OCI-LY1 (cell line): ENCODE results near the gene PRM1.

Source experiments
- H2AFZ ChIP-seq: fragments of 200-600 bp; sonication (generic), shearing (Covaris generic); 2 replicates; pipeline ENCODE4 v1.6.0; 2014; ENCODE audit warnings: antibody characterized with exemption, mild to moderate bottlenecking, low read length
- H3F3A ChIP-seq: fragments of 200-600 bp; sonication (generic), shearing (Covaris generic); 2 replicates; pipeline ENCODE4 v1.6.0; 2014; ENCODE audit warnings: mild to moderate bottlenecking, antibody characterized with exemption, low read length, moderate library complexity; ENCODE audit not compliant: insufficient read depth
- H3K27ac ChIP-seq: fragments of 200-600 bp; sonication (generic); 2 replicates; pipeline ENCODE4 v1.5.1; 2014; ENCODE audit warnings: low read length, mixed run types, mild to moderate bottlenecking, low read depth; ENCODE audit not compliant: poor library complexity, severe bottlenecking
- H3K27me3 ChIP-seq: fragments of 200-600 bp; sonication (generic); 2 replicates; pipeline ENCODE4 v1.6.0; 2014; ENCODE audit warnings: antibody characterized with exemption, mild to moderate bottlenecking, low read length, moderate library complexity; ENCODE audit not compliant: insufficient read depth
- H3K36me3 ChIP-seq: fragments of 200-600 bp; sonication (generic); 2 replicates; pipeline ENCODE4 v1.6.1; 2014; ENCODE audit warnings: mild to moderate bottlenecking, antibody characterized with exemption, low read length, moderate library complexity, mixed read lengths; ENCODE audit not compliant: insufficient read depth
- H3K4me1 ChIP-seq: fragments of 200-600 bp; sonication (generic); 2 replicates; pipeline ENCODE4 v1.5.1; 2014; ENCODE audit warnings: mild to moderate bottlenecking, low read length, moderate library complexity; ENCODE audit not compliant: insufficient read depth, severe bottlenecking
- H3K4me2 ChIP-seq: fragments of 200-600 bp; sonication (generic), shearing (Covaris generic); 2 replicates; pipeline ENCODE4 v1.6.1; 2014; ENCODE audit warnings: low read length
- H3K4me3 ChIP-seq: fragments of 200-600 bp; sonication (generic); 2 replicates; pipeline ENCODE4 v1.5.1; 2014; ENCODE audit warnings: low read length, low read depth, mild to moderate bottlenecking, mixed read lengths; ENCODE audit not compliant: poor library complexity, severe bottlenecking
- H3K79me2 ChIP-seq: fragments of 200-600 bp; shearing (Covaris generic); 2 replicates; pipeline ENCODE4 v1.6.1; 2016; ENCODE audit warnings: mixed run types, low read length, mixed read lengths; ENCODE audit not compliant: insufficient read depth
- H3K9ac ChIP-seq: fragments of 200-600 bp; sonication (generic), shearing (Covaris generic); 2 replicates; pipeline ENCODE4 v1.6.1; 2014; ENCODE audit warnings: mild to moderate bottlenecking, low read length, mixed read lengths
- H3K9me2 ChIP-seq: fragments of 200-600 bp; sonication (generic), shearing (Covaris generic); 2 replicates; pipeline ENCODE4 v1.6.1; 2014; ENCODE audit warnings: low read depth, mild to moderate bottlenecking, low read length, mixed read lengths
- H3K9me3 ChIP-seq: fragments of 200-600 bp; shearing (Covaris generic); 2 replicates; pipeline ENCODE4 v1.6.1; 2014; ENCODE audit warnings: low read length, mixed read lengths
- H4K20me1 ChIP-seq: fragments of 200-600 bp; sonication (generic), shearing (Covaris generic); 2 replicates; pipeline ENCODE4 v1.6.0; 2016; ENCODE audit warnings: mild to moderate bottlenecking, low read length; ENCODE audit not compliant: insufficient read depth
- CTCF ChIP-seq: fragments of 200-600 bp; sonication (generic), shearing (Covaris generic); IDR thresholded peaks from 2 replicates; pipeline ENCODE4 v1.5.1; 2017; ENCODE audit warnings: mild to moderate bottlenecking, antibody characterized with exemption, low read length, moderate library complexity, mixed read lengths
- EZH2 ChIP-seq: fragments of 200-600 bp; sonication (generic), shearing (Covaris generic); IDR thresholded peaks from 2 replicates; pipeline ENCODE4 v1.8.0; 2017; ENCODE audit warnings: borderline replicate concordance, mixed run types, mild to moderate bottlenecking, antibody characterized with exemption, low read length, moderate library complexity, mixed read lengths

The PRM1 gene

DNA sequence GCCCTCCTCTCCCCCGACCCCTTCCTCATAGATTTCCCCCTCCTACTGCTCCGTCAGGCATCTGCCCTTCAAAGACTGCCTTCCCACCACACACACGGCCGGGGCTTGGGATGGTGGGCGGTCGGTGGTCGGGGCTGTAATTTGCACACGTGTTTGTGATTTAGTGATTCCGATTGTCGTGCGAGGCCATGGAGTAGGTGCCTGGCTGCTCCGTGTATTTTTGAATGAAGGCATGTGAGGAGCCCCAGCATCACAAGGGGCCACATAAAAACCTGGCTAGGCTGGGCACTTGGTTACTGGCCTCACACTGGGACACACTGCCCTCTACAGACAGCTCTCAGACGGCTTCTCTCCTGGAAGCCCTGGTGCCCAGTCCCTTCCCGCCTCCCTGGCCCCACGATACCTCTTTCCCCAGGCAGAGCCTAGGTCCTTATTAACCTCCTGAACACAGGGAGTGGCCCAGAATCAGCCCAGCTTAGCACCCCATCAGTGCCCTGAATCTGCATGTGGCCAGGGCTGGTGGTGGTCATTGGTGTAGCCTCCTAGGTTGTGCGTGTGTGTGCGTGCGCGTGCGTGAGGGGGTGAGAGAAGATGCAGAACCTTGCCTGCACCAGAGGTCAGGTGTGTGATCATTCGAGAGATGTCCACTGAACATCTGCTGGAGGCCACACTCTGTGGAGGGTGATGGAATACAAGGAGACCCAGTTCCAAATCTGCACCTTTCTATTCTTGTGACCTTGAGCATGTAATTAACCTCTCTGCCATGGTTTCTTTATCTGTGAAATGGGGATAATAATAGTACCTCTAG lies 23.8 kb downstream of the PRM1 start:
- H3K4me2 ChIP-seq: peak overlapping the region; percentile 79
- H3K4me1 ChIP-seq: peaks cover 52% of the 10 kb centered on the region
- peak overlapping the region; percentile 73 for H3K9ac ChIP-seq
- no peaks in the 10 kb centered on the region for H3K9me3 ChIP-seq
- H4K20me1 ChIP-seq: no peaks in the 10 kb centered on the region
- H3K27ac ChIP-seq: no peak overlapping the region
- H2AFZ ChIP-seq: no peak overlapping the region
- H3K4me3 ChIP-seq: peak overlapping the region; percentile 87
- H3K9me2 ChIP-seq: no peaks in the 10 kb centered on the region
- no peaks in the 10 kb centered on the region for H3K27me3 ChIP-seq
- H3K79me2 ChIP-seq: no peaks in the 10 kb centered on the region
- peaks cover 23% of the 10 kb centered on the region for H3K36me3 ChIP-seq
- peak; percentile 72 for TF ChIP-seq CTCF
- TF ChIP-seq EZH2: no peak
- H3F3A ChIP-seq: no peaks in the 10 kb centered on the region

- Histone ChIP-seq H3K9me2 (no peaks in the 10 kb centered on the region), H3K79me2 (no peaks in the 10 kb centered on the region), H3K4me2 (peak overlapping the region; percentile 79), H3K27me3 (no peaks in the 10 kb centered on the region), H4K20me1 (no peaks in the 10 kb centered on the region), H3K9me3 (no peaks in the 10 kb centered on the region), H3F3A (no peaks in the 10 kb centered on the region), H2AFZ (no peak overlapping the region), H3K4me3 (peak overlapping the region; percentile 87), H3K36me3 (peaks cover 29% of the 10 kb centered on the region), H3K9ac (peak overlapping the region; percentile 73), H3K4me1 (peaks cover 58% of the 10 kb centered on the region), H3K27ac (no peak overlapping the region)
- TF ChIP-seq CTCF: no peak
- TF ChIP-seq EZH2: no peak
These were observed 24.4 kb downstream of the PRM1 start for GRCh38 chr16:11256661-11257130.

DNA sequence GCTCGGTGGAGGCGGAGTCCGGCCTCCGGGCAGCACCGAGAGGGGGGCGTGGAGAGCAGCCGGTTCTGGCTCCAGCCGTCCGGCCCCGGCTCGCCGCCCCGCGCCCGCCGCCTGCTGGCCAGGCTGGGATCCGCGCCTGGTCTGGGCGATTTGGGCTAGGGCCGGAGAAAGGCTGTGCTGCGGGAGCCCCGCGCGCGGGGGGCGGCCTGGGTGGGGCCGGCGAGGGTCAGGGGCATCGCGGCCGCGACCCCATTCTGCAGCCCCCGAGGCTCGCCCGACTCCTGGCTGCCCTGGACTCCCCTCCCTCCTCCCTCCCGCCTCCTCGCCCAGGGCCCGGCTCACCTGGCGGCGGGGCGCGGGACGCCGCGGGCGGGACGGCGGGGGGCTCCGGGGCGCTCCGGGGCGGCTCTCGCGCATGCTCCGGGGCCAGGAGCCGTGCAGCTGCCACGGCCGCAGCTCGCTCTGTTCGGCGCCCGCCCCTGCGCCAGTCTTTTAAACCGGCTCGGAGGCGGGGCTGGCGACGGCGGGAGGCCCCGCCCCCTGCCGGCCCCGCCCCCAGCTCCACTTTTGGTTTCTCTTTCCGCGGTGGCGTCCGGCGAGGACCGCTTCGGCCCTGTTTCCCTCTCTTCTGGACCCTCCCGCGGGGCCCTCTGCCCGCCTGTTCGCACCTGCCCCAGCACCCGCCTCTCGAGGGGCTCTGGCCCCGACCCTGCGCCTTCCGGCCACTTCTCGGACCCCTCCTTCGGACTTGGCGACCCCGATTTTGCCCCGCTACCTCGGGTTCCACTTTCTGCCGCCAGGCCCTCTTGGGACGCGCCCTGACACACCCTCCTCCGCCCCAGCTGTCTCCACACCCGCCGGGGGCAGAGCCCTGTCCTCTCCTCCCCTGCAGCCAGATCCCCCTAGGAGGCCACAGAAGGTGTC lies 25.1 kb downstream of the PRM1 start, which contains the start of gene SOCS1:
Gene SOCS1, minus strand, starts transcription at position 468 of the 924 bp plus-strand sequence. CDS start 726 bp downstream, outside the sequence.
- Histone ChIP-seq H3K9me3 (no peaks in the 10 kb centered on the region), H3K27ac (peak within 1 kb of the TSS; percentile 92), H3K9me2 (no peaks in the 10 kb centered on the region), H3K4me1 (peaks cover 63% of the 10 kb centered on the region), H3K9ac (peak within 1 kb of the TSS; percentile 87), H3K4me3 (peak within 1 kb of the TSS; percentile 87), H4K20me1 (no peaks in the 10 kb centered on the region), H3F3A (no peaks in the 10 kb centered on the region), H3K36me3 (peaks cover 30% of the 10 kb centered on the region), H3K4me2 (peak within 1 kb of the TSS; percentile 89), H3K79me2 (no peaks in the 10 kb centered on the region), H3K27me3 (no peaks in the 10 kb centered on the region), H2AFZ (no peak within 1 kb of the TSS)
- TF ChIP-seq CTCF (peak; percentile 79), EZH2 (no peak)
